HCT116 (cell line): Measurements from ENCODE around the gene TLR7. TPM values are rescaled to one million over a fixed set of nuclear protein-coding genes. Genes with fewer than 3 reads are reported as not detected.

ENCODE experiments used
- ATAC-seq: fragments of 200-7000 bp; cut with Tn5 transposase; 2 replicates; pipeline ENCODE4 v1.9.1; 2020; ENCODE audit warnings: mild to moderate bottlenecking, moderate library complexity
- BruUV-seq: library from RNA; stranded (reverse); fragments of 400-500 nt; replicated peaks from 2 replicates; lab custom pipeline; 2021; lab: Mats Ljungman, UMichigan
- CTCF ChIA-PET: fragments of 300-600 bp; sonication (Branson Sonifier 250); formaldehyde crosslinking; loops from one replicate; lab custom pipeline; 2021; ENCODE audit warnings: antibody characterized with exemption; lab: Charles Lee
- POLR2A ChIA-PET: fragments of 300-600, 350-600 bp; sonication (Branson Sonifier 250); formaldehyde crosslinking; loops from one replicate; lab custom pipeline; 2021; ENCODE audit warnings: antibody characterized with exemption; lab: Charles Lee
- RAD21 ChIA-PET, 2 experiments: fragments of 300-600 bp; sonication (Branson Sonifier 250); formaldehyde crosslinking; loops; one replicate each; lab custom pipeline; 2023; ENCODE audit warnings: low total read pairs in 2 of 2; ENCODE audit not compliant: uncharacterized antibody in 2 of 2, unreplicated experiment in 2 of 2, low non-redundant PET in 1 of 2; lab: Charles Lee
- DNase-seq: peaks from one replicate; pipeline ENCODE4 v3.0.0-alpha.2; 2010; ENCODE audit warnings: low read depth, low spot score
- H2AFZ ChIP-seq: fragments of 200-600 bp; shearing (Covaris generic), sonication (generic); 2 replicates; pipeline ENCODE4 v1.6.1; 2017; ENCODE audit warnings: low read depth, mixed run types, mixed read lengths, antibody characterized with exemption, low read length; ENCODE audit not compliant: poor library complexity, severe bottlenecking
- H3K27ac ChIP-seq: 2 replicates; pipeline ENCODE4 v1.5.1; 2012; ENCODE audit warnings: low read depth, low read length
- H3K27me3 ChIP-seq: fragments of 200-600 bp; sonication (generic); 2 replicates; pipeline ENCODE4 v1.6.1; 2016; ENCODE audit warnings: mixed run types, low read length, mixed read lengths; ENCODE audit not compliant: insufficient read depth
- H3K36me3 ChIP-seq, 2 experiments: fragments of 200-500 bp in 1 of 2; fragments of 200-600 bp in 1 of 2; sonication (Bioruptor generic) in 1 of 2; sonication (generic) in 1 of 2; 2 replicates each; pipeline versions ENCODE4 v1.5.1 to v1.6.1; 2014 to 2016; ENCODE audit warnings: low read length in 2 of 2, inconsistent platforms in 1 of 2, mixed read lengths in 1 of 2, mixed run types in 1 of 2; ENCODE audit not compliant: insufficient read depth in 2 of 2, control insufficient read depth in 1 of 2
- H3K4me1 ChIP-seq, 2 experiments: fragments of 200-600 bp in 1 of 2; sonication (generic) in 1 of 2; 2 replicates each; pipeline versions ENCODE4 v1.5.1 to v1.6.1; 2012 to 2017; ENCODE audit warnings: low read length in 2 of 2, inconsistent platforms in 1 of 2, mild to moderate bottlenecking in 1 of 2, mixed read lengths in 1 of 2, mixed run types in 1 of 2, moderate library complexity in 1 of 2; ENCODE audit not compliant: insufficient read depth in 2 of 2, control insufficient read depth in 1 of 2
- H3K4me2 ChIP-seq: fragments of 200-600 bp; sonication (generic); 2 replicates; pipeline ENCODE4 v1.6.1; 2017; ENCODE audit warnings: mixed run types, low read length, mixed read lengths
- H3K4me3 ChIP-seq, 2 experiments: fragments of 200-600 bp in 1 of 2; sonication (generic) in 1 of 2; replicated peaks in 1 of 2; 2 replicates each; pipeline ENCODE4 v1.5.1; 2011 to 2016; ENCODE audit warnings: low read length in 2 of 2, control low read depth in 1 of 2, low read depth in 1 of 2, mild to moderate bottlenecking in 1 of 2, mixed read lengths in 1 of 2, mixed run types in 1 of 2
- H3K79me2 ChIP-seq: fragments of 200-600 bp; sonication (generic); 2 replicates; pipeline ENCODE4 v1.6.1; 2017; ENCODE audit warnings: mild to moderate bottlenecking, mixed run types, low read length, moderate library complexity, mixed read lengths; ENCODE audit not compliant: insufficient read depth
- H3K9ac ChIP-seq: fragments of 200-600 bp; sonication (generic); 2 replicates; pipeline ENCODE4 v1.6.1; 2016; ENCODE audit warnings: low read length, mixed read lengths
- H3K9me2 ChIP-seq: fragments of 200-600 bp; sonication (generic), shearing (Covaris generic); 2 replicates; pipeline ENCODE4 v1.6.1; 2017; ENCODE audit warnings: mixed run types, mild to moderate bottlenecking, moderate library complexity; ENCODE audit not compliant: insufficient read depth
- H3K9me3 ChIP-seq, 2 experiments: fragments of 200-500 bp in 1 of 2; fragments of 200-600 bp in 1 of 2; sonication (Bioruptor generic) in 1 of 2; sonication (generic) in 1 of 2; 2 replicates each; pipeline ENCODE4 v1.6.1; 2014 to 2017; ENCODE audit warnings: low read length in 2 of 2, mixed read lengths in 2 of 2, inconsistent platforms in 1 of 2, low read depth in 1 of 2, mild to moderate bottlenecking in 1 of 2, mixed run types in 1 of 2, moderate library complexity in 1 of 2; ENCODE audit not compliant: control insufficient read depth in 1 of 2, insufficient read depth in 1 of 2
- H4K20me1 ChIP-seq: fragments of 200-600 bp; sonication (generic), shearing (Covaris generic); 2 replicates; pipeline ENCODE4 v1.6.1; 2017; ENCODE audit warnings: mixed run types, mild to moderate bottlenecking, moderate library complexity; ENCODE audit not compliant: insufficient read depth
- CBX3 ChIP-seq: IDR thresholded peaks from 2 replicates; pipeline ENCODE4 v1.6.1; 2012; ENCODE audit warnings: low read depth
- CEBPB ChIP-seq: IDR thresholded peaks from 2 replicates; pipeline ENCODE4 v1.6.1; 2012; ENCODE audit warnings: low read depth
- EGR1 ChIP-seq: IDR thresholded peaks from 2 replicates; pipeline ENCODE4 v1.6.1; 2012; ENCODE audit warnings: low read depth
- FOSL1 ChIP-seq: IDR thresholded peaks from 2 replicates; pipeline ENCODE4 v1.6.1; 2012; ENCODE audit warnings: low read depth
- JUND ChIP-seq: IDR thresholded peaks from 2 replicates; pipeline ENCODE4 v1.6.1; 2012
- POLR2A ChIP-seq: IDR thresholded peaks from 2 replicates; pipeline ENCODE4 v1.7.0; 2011; ENCODE audit warnings: borderline replicate concordance; ENCODE audit not compliant: insufficient read depth, insufficient read length; ENCODE audit errors: extremely low read depth
- RAD21 ChIP-seq: IDR thresholded peaks from 2 replicates; pipeline ENCODE4 v1.6.1; 2012; ENCODE audit warnings: low read depth, mild to moderate bottlenecking
- SIN3A ChIP-seq: IDR thresholded peaks from 2 replicates; pipeline ENCODE4 v1.6.1; 2012; ENCODE audit warnings: low read depth
- ZFX ChIP-seq: fragments of 450-650 bp; IDR thresholded peaks from 2 replicates; pipeline ENCODE4 v1.6.1; 2017
- intact Hi-C: fragments of 100-400 bp; cut with micrococcal nuclease; formaldehyde crosslinking; loops from 2 replicates; pipeline ENCODE4 v1.10.0; 2022
- total RNA-seq: library from RNA; stranded (reverse); gene quantifications from one replicate; pipeline ENCODE4 v1.2.1, GENCODE V29; 2021; ENCODE audit not compliant: unreplicated experiment
- TF ChIP-seq, protein P1 (sequence below), 3 experiments: fragments of 200-600 bp in 1 of 3; sonication (generic) in 1 of 3; IDR thresholded peaks in 2 of 3; conservative IDR thresholded peaks in 1 of 3; 2 replicates each; pipeline ENCODE4 v1.5.1; 2012 to 2017; ENCODE audit warnings: low read depth in 2 of 3, low read length in 2 of 3, antibody characterized with exemption in 1 of 3, borderline replicate concordance in 1 of 3, control low read depth in 1 of 3, mild to moderate bottlenecking in 1 of 3, mixed read lengths in 1 of 3, mixed run types in 1 of 3, moderate library complexity in 1 of 3; ENCODE audit not compliant: insufficient read depth in 1 of 3
- TF ChIP-seq, protein P2 (sequence below): IDR thresholded peaks from 2 replicates; pipeline ENCODE4 v1.6.1; 2011; ENCODE audit warnings: mild to moderate bottlenecking, low read length, moderate library complexity; ENCODE audit not compliant: insufficient replicate concordance; ENCODE audit errors: extremely low read depth
- TF ChIP-seq, protein P3 (sequence below): IDR thresholded peaks from 2 replicates; pipeline ENCODE4 v1.6.1; 2012; ENCODE audit warnings: low read depth
- TF ChIP-seq, protein P4 (sequence below): IDR thresholded peaks from 2 replicates; pipeline ENCODE4 v1.6.1; 2012

Gene TLR7
- total RNA-seq, 1 experiment from 2014 or later = not detected

DNA sequence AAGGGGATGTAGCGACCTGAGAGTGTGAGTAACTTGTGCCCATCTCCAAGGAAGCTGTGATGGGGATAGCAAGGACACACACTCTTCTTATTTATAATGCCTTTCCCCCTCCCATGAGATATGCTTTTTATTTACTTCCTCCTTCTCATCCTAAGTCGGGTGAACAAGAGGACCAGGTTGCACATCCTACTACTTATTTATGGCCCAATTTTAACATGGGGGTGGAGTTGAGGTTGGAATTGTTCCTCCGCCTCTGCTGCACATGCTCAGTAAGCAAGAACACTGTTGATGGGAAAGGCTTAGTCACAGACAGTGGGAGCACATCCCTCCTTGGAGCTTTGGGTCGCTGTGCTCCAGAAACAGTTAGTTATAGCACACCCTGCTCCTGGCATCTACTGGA lies 24.3 kb downstream of the TLR7 start:
- Histone ChIP-seq H3K27ac (no peak overlapping the region), H2AFZ (no peak overlapping the region), H3K27me3 (no peaks in the 10 kb centered on the region), H4K20me1 (no peaks in the 10 kb centered on the region), H3K79me2 (no peaks in the 10 kb centered on the region), H3K4me3 (no peak overlapping the region), H3K36me3 (no peaks in the 10 kb centered on the region), H3K9me2 (no peaks in the 10 kb centered on the region), H3K9me3 (no peaks in the 10 kb centered on the region), H3K9ac (no peak overlapping the region), H3K4me1 (no peaks in the 10 kb centered on the region), H3K4me2 (no peak overlapping the region)
- POLR2A ChIA-PET = no interaction called here
- intact Hi-C loops = no loop called here
- no peak for DNase-seq
- RAD21 ChIA-PET = no interaction called here
- TF ChIP-seq FOSL1 (no peak), CBX3 (no peak), JUND (no peak), CEBPB (no peak), ZFX (no peak), POLR2A (no peak), EGR1 (no peak), SIN3A (no peak), RAD21 (no peak)
- TF ChIP-seq, protein P1, sequence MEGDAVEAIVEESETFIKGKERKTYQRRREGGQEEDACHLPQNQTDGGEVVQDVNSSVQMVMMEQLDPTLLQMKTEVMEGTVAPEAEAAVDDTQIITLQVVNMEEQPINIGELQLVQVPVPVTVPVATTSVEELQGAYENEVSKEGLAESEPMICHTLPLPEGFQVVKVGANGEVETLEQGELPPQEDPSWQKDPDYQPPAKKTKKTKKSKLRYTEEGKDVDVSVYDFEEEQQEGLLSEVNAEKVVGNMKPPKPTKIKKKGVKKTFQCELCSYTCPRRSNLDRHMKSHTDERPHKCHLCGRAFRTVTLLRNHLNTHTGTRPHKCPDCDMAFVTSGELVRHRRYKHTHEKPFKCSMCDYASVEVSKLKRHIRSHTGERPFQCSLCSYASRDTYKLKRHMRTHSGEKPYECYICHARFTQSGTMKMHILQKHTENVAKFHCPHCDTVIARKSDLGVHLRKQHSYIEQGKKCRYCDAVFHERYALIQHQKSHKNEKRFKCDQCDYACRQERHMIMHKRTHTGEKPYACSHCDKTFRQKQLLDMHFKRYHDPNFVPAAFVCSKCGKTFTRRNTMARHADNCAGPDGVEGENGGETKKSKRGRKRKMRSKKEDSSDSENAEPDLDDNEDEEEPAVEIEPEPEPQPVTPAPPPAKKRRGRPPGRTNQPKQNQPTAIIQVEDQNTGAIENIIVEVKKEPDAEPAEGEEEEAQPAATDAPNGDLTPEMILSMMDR (IDR thresholded peaks at IDR 0.05 in 2 of 3, conservative IDR thresholded peaks at IDR 0.05 in 1 of 3; ENCODE audit: borderline replicate concordance in 1 of 3, insufficient read depth in 1 of 3, low read depth in 2 of 3, low read length in 2 of 3) = no peak
- TF ChIP-seq, protein P2, sequence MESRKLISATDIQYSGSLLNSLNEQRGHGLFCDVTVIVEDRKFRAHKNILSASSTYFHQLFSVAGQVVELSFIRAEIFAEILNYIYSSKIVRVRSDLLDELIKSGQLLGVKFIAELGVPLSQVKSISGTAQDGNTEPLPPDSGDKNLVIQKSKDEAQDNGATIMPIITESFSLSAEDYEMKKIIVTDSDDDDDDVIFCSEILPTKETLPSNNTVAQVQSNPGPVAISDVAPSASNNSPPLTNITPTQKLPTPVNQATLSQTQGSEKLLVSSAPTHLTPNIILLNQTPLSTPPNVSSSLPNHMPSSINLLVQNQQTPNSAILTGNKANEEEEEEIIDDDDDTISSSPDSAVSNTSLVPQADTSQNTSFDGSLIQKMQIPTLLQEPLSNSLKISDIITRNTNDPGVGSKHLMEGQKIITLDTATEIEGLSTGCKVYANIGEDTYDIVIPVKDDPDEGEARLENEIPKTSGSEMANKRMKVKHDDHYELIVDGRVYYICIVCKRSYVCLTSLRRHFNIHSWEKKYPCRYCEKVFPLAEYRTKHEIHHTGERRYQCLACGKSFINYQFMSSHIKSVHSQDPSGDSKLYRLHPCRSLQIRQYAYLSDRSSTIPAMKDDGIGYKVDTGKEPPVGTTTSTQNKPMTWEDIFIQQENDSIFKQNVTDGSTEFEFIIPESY = no peak
- TF ChIP-seq, protein P3, sequence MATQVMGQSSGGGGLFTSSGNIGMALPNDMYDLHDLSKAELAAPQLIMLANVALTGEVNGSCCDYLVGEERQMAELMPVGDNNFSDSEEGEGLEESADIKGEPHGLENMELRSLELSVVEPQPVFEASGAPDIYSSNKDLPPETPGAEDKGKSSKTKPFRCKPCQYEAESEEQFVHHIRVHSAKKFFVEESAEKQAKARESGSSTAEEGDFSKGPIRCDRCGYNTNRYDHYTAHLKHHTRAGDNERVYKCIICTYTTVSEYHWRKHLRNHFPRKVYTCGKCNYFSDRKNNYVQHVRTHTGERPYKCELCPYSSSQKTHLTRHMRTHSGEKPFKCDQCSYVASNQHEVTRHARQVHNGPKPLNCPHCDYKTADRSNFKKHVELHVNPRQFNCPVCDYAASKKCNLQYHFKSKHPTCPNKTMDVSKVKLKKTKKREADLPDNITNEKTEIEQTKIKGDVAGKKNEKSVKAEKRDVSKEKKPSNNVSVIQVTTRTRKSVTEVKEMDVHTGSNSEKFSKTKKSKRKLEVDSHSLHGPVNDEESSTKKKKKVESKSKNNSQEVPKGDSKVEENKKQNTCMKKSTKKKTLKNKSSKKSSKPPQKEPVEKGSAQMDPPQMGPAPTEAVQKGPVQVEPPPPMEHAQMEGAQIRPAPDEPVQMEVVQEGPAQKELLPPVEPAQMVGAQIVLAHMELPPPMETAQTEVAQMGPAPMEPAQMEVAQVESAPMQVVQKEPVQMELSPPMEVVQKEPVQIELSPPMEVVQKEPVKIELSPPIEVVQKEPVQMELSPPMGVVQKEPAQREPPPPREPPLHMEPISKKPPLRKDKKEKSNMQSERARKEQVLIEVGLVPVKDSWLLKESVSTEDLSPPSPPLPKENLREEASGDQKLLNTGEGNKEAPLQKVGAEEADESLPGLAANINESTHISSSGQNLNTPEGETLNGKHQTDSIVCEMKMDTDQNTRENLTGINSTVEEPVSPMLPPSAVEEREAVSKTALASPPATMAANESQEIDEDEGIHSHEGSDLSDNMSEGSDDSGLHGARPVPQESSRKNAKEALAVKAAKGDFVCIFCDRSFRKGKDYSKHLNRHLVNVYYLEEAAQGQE = no peak
- TF ChIP-seq, protein P4, sequence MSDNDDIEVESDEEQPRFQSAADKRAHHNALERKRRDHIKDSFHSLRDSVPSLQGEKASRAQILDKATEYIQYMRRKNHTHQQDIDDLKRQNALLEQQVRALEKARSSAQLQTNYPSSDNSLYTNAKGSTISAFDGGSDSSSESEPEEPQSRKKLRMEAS = no peak
- BruUV-seq = no TSS peak
- CTCF ChIA-PET = interaction anchor here (0.7 kb wide), 1 partner anchor 428 kb away, joined by 3 read pairs; no protein-coding TSS in a partner anchor
- no peak for ATAC-seq
